ENCODE data around the gene CACNA1H.
"Not testable (repeated sequence)": the region's sequence is repeated elsewhere in the genome, so short reads cannot be mapped to it uniquely, and the experiment has no call there.

The CACNA1H gene

GRCh38 chr16:1188432-1189189, 35.7 kb downstream of the CACNA1H start:
- Histone ChIP-seq H3K4me3 (ENCODE audit: low read depth, low read length) (no peak overlapping the region), H3K4me1 (ENCODE audit: control insufficient read depth, insufficient read depth, low read length) (peaks cover 8% of the 10 kb centered on the region; the same call in 1 of the 2 replicates), H3K27ac (ENCODE audit: low read depth, low read length) (no peak overlapping the region), H3K27me3 (ENCODE audit: control insufficient read depth, insufficient read depth, low read length) (peaks cover 4% of the 10 kb centered on the region; the same call in 1 of the 2 replicates), H3K9ac (ENCODE audit: low read length) (no peak overlapping the region), H3K36me3 (ENCODE audit: control insufficient read depth, insufficient read depth, low read length) (peaks cover 5% of the 10 kb centered on the region; the same call in 1 of the 2 replicates), H3K9me3 (ENCODE audit: control insufficient read depth, insufficient read depth, low read depth, low read length) (no peaks in the 10 kb centered on the region)

GRCh38 chr16:1189455-1189854, 36.5 kb downstream of the CACNA1H start:
- peaks cover 8% of the 10 kb centered on the region; the same call in 1 of the 2 replicates for H3K4me1 ChIP-seq (ENCODE audit: control insufficient read depth, insufficient read depth, low read length)
- no peak overlapping the region for H3K27ac ChIP-seq (ENCODE audit: low read depth, low read length)
- H3K4me3 ChIP-seq (ENCODE audit: low read depth, low read length) = no peak overlapping the region
- H3K36me3 ChIP-seq (ENCODE audit: control insufficient read depth, insufficient read depth, low read length) = peaks cover 5% of the 10 kb centered on the region; the same call in 1 of the 2 replicates
- no peak overlapping the region for H3K9ac ChIP-seq (ENCODE audit: low read length)
- no peaks in the 10 kb centered on the region; the same call in 1 of the 2 replicates for H3K27me3 ChIP-seq (ENCODE audit: control insufficient read depth, insufficient read depth, low read length)
- H3K9me3 ChIP-seq (ENCODE audit: control insufficient read depth, insufficient read depth, low read depth, low read length) = no peaks in the 10 kb centered on the region

GRCh38 chr16:1190789-1191188, 37.9 kb downstream of the CACNA1H start:
- H3K4me1 ChIP-seq (ENCODE audit: control insufficient read depth, insufficient read depth, low read length); H3K9me3 ChIP-seq (ENCODE audit: control insufficient read depth, insufficient read depth, low read depth, low read length); H3K9ac ChIP-seq (ENCODE audit: low read length); H3K36me3 ChIP-seq (ENCODE audit: control insufficient read depth, insufficient read depth, low read length); H3K27me3 ChIP-seq (ENCODE audit: control insufficient read depth, insufficient read depth, low read length); H3K27ac ChIP-seq (ENCODE audit: low read depth, low read length); H3K4me3 ChIP-seq (ENCODE audit: low read depth, low read length): not testable (repeated sequence)

DNA sequence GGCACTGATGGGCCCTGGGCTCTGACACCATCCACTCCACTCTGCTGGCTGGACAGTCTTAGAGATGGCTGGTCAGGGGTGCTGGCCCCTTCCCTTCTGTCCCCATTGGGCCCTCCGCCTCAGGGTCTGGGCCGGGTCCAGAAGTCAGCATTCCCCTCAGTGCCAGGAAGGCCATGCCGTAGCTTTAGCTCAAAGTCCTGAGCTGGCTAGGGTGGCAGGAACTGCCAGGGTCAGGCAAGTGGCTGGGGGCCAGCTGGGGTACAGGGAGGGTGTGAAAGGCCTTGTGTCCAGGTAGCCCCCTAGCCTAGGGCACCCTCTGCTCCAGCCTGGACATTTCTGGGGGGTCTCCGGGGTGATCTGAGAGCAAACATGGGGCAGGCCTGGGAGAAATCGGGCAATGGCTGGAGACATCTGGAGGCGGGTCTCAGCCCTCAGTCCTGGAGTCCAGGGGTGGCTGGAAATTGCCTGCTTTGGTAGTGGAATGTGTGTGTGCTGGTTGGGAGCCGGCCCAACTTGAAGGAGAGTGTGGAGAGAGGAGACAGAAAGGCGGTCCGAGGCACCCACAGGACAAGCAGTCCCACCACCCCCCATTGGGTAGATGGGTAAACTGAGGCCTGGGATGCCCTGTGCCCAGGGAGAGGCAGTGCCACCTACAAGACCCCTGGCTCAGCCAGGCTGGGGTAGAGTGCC, 39.6 kb downstream of the CACNA1H start:
- Histone ChIP-seq H3K27me3 (ENCODE audit: control insufficient read depth, insufficient read depth, low read length) (no peaks in the 10 kb centered on the region; the same call in 1 of the 2 replicates), H3K4me3 (ENCODE audit: low read depth, low read length) (no peak overlapping the region), H3K9ac (ENCODE audit: low read length) (no peak overlapping the region), H3K27ac (ENCODE audit: low read depth, low read length) (no peak overlapping the region), H3K4me1 (ENCODE audit: control insufficient read depth, insufficient read depth, low read length) (peaks cover 10% of the 10 kb centered on the region), H3K9me3 (ENCODE audit: control insufficient read depth, insufficient read depth, low read depth, low read length) (no peaks in the 10 kb centered on the region), H3K36me3 (ENCODE audit: control insufficient read depth, insufficient read depth, low read length) (no peaks in the 10 kb centered on the region)

DNA sequence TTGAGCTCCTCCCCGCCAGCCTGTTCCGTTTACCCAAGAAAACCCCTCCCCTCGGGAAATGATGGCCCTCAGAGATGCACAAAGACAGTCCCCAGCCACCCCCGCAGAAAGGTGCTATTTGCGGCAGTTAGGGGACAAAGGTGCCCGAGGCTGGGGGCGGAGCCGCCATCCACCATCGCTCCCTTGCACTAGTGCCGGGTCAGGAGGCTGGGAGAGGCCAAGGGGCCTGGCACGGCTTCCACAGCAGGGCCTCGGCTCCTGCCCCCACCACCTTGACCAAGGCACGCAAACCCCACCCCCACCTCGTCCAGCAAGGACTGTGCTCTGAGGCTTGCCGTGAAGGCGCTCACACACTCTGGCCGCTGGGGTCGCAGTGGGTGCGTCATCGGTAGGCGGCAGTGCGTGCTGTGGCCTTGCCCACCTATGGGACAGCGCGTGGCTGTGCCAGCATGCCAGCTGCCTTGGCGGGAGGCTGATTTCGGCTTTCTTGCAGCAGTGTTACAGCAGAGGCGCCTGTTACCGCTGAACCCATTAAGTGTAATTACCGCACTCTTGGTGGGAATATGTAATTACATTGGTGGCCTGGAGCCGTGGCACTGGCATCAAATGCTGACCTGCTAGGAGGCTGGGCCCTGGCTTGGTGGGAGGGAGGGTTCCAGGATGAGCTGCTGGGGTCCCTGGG, 40.4 kb downstream of the CACNA1H start:
- Histone ChIP-seq H3K36me3 (ENCODE audit: control insufficient read depth, insufficient read depth, low read length) (no peaks in the 10 kb centered on the region), H3K9me3 (ENCODE audit: control insufficient read depth, insufficient read depth, low read depth, low read length) (no peaks in the 10 kb centered on the region), H3K9ac (ENCODE audit: low read length) (no peak overlapping the region), H3K27me3 (ENCODE audit: control insufficient read depth, insufficient read depth, low read length) (no peaks in the 10 kb centered on the region; the same call in 1 of the 2 replicates), H3K27ac (ENCODE audit: low read depth, low read length) (no peak overlapping the region), H3K4me3 (ENCODE audit: low read depth, low read length) (no peak overlapping the region), H3K4me1 (ENCODE audit: control insufficient read depth, insufficient read depth, low read length) (peaks cover 10% of the 10 kb centered on the region)

- no peaks in the 10 kb centered on the region for H3K9me3 ChIP-seq (ENCODE audit: control insufficient read depth, insufficient read depth, low read depth, low read length)
- H3K4me3 ChIP-seq (ENCODE audit: low read depth, low read length) = no peak overlapping the region
- H3K36me3 ChIP-seq (ENCODE audit: control insufficient read depth, insufficient read depth, low read length) = no peaks in the 10 kb centered on the region
- H3K4me1 ChIP-seq (ENCODE audit: control insufficient read depth, insufficient read depth, low read length) = peaks cover 10% of the 10 kb centered on the region
- no peak overlapping the region for H3K27ac ChIP-seq (ENCODE audit: low read depth, low read length)
- H3K9ac ChIP-seq (ENCODE audit: low read length) = no peak overlapping the region
- no peaks in the 10 kb centered on the region; the same call in 1 of the 2 replicates for H3K27me3 ChIP-seq (ENCODE audit: control insufficient read depth, insufficient read depth, low read length)
These were observed 41.1 kb downstream of the CACNA1H start for GRCh38 chr16:1193825-1194581.

GRCh38 chr16:1194665-1195392, 41.9 kb downstream of the CACNA1H start:
- no peaks in the 10 kb centered on the region; the same call in 1 of the 2 replicates for H3K36me3 ChIP-seq (ENCODE audit: control insufficient read depth, insufficient read depth, low read length)
- no peaks in the 10 kb centered on the region for H3K9me3 ChIP-seq (ENCODE audit: control insufficient read depth, insufficient read depth, low read depth, low read length)
- H3K27me3 ChIP-seq (ENCODE audit: control insufficient read depth, insufficient read depth, low read length) = no peaks in the 10 kb centered on the region; the same call in 1 of the 2 replicates
- H3K27ac ChIP-seq (ENCODE audit: low read depth, low read length) = no peak overlapping the region
- H3K9ac ChIP-seq (ENCODE audit: low read length) = no peak overlapping the region
- peak overlapping the region; percentile 26; the same call in 1 of the 2 replicates for H3K4me3 ChIP-seq (ENCODE audit: low read depth, low read length)
- peaks cover 10% of the 10 kb centered on the region for H3K4me1 ChIP-seq (ENCODE audit: control insufficient read depth, insufficient read depth, low read length)

- no peaks in the 10 kb centered on the region for H3K9me3 ChIP-seq (ENCODE audit: control insufficient read depth, insufficient read depth, low read depth, low read length)
- no peak overlapping the region for H3K9ac ChIP-seq (ENCODE audit: low read length)
- H3K36me3 ChIP-seq (ENCODE audit: control insufficient read depth, insufficient read depth, low read length) = no peaks in the 10 kb centered on the region; the same call in 1 of the 2 replicates
- peaks cover 10% of the 10 kb centered on the region for H3K4me1 ChIP-seq (ENCODE audit: control insufficient read depth, insufficient read depth, low read length)
- no peaks in the 10 kb centered on the region; the same call in 1 of the 2 replicates for H3K27me3 ChIP-seq (ENCODE audit: control insufficient read depth, insufficient read depth, low read length)
- H3K4me3 ChIP-seq (ENCODE audit: low read depth, low read length) = no peak overlapping the region
- no peak overlapping the region for H3K27ac ChIP-seq (ENCODE audit: low read depth, low read length)
These were observed 42.4 kb downstream of the CACNA1H start for GRCh38 chr16:1195393-1195666.

DNA sequence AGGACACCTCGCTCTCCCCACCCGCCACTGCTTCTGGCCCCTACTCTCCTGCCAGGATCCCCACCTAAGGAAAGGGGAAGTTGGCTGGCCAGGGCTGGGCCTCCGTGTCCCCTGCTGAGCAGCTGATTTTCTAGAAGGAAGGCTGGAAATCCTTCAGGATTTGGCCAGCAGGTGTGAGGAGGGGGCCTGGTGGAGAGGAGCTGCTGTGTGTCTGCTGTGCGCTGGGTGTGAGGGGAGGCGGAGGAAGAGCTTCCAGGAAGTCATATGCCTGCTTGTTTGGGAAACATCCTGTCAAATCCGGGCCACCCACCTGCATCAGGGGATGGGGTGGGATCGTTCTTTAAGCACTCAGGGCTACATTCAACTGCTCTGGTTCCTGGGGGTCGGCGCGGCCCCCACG, 43.6 kb downstream of the CACNA1H start:
- H3K36me3 ChIP-seq (ENCODE audit: control insufficient read depth, insufficient read depth, low read length) = peaks cover 2% of the 10 kb centered on the region; the same call in 1 of the 2 replicates
- no peak overlapping the region for H3K4me3 ChIP-seq (ENCODE audit: low read depth, low read length)
- no peaks in the 10 kb centered on the region; the same call in 1 of the 2 replicates for H3K27me3 ChIP-seq (ENCODE audit: control insufficient read depth, insufficient read depth, low read length)
- H3K27ac ChIP-seq (ENCODE audit: low read depth, low read length) = no peak overlapping the region
- no peaks in the 10 kb centered on the region for H3K9me3 ChIP-seq (ENCODE audit: control insufficient read depth, insufficient read depth, low read depth, low read length)
- no peak overlapping the region for H3K9ac ChIP-seq (ENCODE audit: low read length)
- H3K4me1 ChIP-seq (ENCODE audit: control insufficient read depth, insufficient read depth, low read length) = peaks cover 10% of the 10 kb centered on the region

- Histone ChIP-seq H3K27me3 (ENCODE audit: control insufficient read depth, insufficient read depth, low read length) (no peaks in the 10 kb centered on the region; the same call in 1 of the 2 replicates), H3K9ac (ENCODE audit: low read length) (no peak overlapping the region), H3K9me3 (ENCODE audit: control insufficient read depth, insufficient read depth, low read depth, low read length) (no peaks in the 10 kb centered on the region), H3K4me3 (ENCODE audit: low read depth, low read length) (no peak overlapping the region), H3K4me1 (ENCODE audit: control insufficient read depth, insufficient read depth, low read length) (peaks cover 10% of the 10 kb centered on the region), H3K36me3 (ENCODE audit: control insufficient read depth, insufficient read depth, low read length) (peaks cover 8% of the 10 kb centered on the region; the same call in 1 of the 2 replicates), H3K27ac (ENCODE audit: low read depth, low read length) (no peak overlapping the region)
These were observed 44.4 kb downstream of the CACNA1H start for GRCh38 chr16:1197237-1197866.
